ENCODE measurements around the gene ARHGAP24.

Gene ARHGAP24

GRCh38 chr4:85744950-85745349, 270.0 kb downstream of the ARHGAP24 start:
- DNase-seq, result no peak

- DNase-seq, result no peak
Measured at GRCh38 chr4:85745939-85746338, 271.0 kb downstream of the ARHGAP24 start.

- peak; percentile 79 to 85 for DNase-seq
Measured at GRCh38 chr4:85747882-85748491, 273.0 kb downstream of the ARHGAP24 start.

- no peak for DNase-seq
Measured at GRCh38 chr4:85748654-85749053, 273.7 kb downstream of the ARHGAP24 start.

- no peak for DNase-seq
Measured at GRCh38 chr4:85751866-85752265, 276.9 kb downstream of the ARHGAP24 start.

- no peak for DNase-seq
Measured at GRCh38 chr4:85755285-85755684, 280.3 kb downstream of the ARHGAP24 start.

GRCh38 chr4:85756938-85757337, 282.0 kb downstream of the ARHGAP24 start:
- DNase-seq, result peak; percentile 26 to 29

- no peak for DNase-seq
Measured at GRCh38 chr4:85759388-85759787, 284.4 kb downstream of the ARHGAP24 start.

- no peak for DNase-seq
Measured at GRCh38 chr4:85760511-85760910, 285.6 kb downstream of the ARHGAP24 start.

GRCh38 chr4:85761803-85762528, 287.0 kb downstream of the ARHGAP24 start:
- DNase-seq, result peak; percentile 72 to 90

GRCh38 chr4:85762529-85762871, 287.6 kb downstream of the ARHGAP24 start:
- no peak for DNase-seq

- DNase-seq, result no peak
Measured at GRCh38 chr4:85763202-85763601, 288.3 kb downstream of the ARHGAP24 start.

- DNase-seq, result no peak
Measured at GRCh38 chr4:85767649-85768048, 292.7 kb downstream of the ARHGAP24 start.

GRCh38 chr4:85769009-85769408, 294.1 kb downstream of the ARHGAP24 start:
- no peak for DNase-seq

GRCh38 chr4:85772470-85772869, 297.5 kb downstream of the ARHGAP24 start:
- DNase-seq, result no peak

GRCh38 chr4:85773372-85773771, 298.4 kb downstream of the ARHGAP24 start:
- no peak for DNase-seq

- no peak for DNase-seq
Measured at GRCh38 chr4:85774000-85774399, 299.1 kb downstream of the ARHGAP24 start.

GRCh38 chr4:85774489-85774888, 299.5 kb downstream of the ARHGAP24 start:
- DNase-seq, result no peak

GRCh38 chr4:85776096-85776495, 301.1 kb downstream of the ARHGAP24 start:
- DNase-seq, result no peak

- DNase-seq, result no peak
Measured at GRCh38 chr4:85776579-85776978, 301.6 kb downstream of the ARHGAP24 start.

- peak; percentile 7 to 61 for DNase-seq
Measured at GRCh38 chr4:85777908-85778631, 303.1 kb downstream of the ARHGAP24 start.

- no peak for DNase-seq
Measured at GRCh38 chr4:85778632-85779131, 303.7 kb downstream of the ARHGAP24 start.

- no peak for DNase-seq
Measured at GRCh38 chr4:85779165-85779564, 304.2 kb downstream of the ARHGAP24 start.

GRCh38 chr4:85780664-85781063, 305.7 kb downstream of the ARHGAP24 start:
- no peak for DNase-seq
